ENCODE data around the gene PAH.

Gene PAH

GRCh38 chr12:102800565-102800964, 116.5 kb downstream of the PAH start:
- DNase-seq (ENCODE audit: low spot score) (no peak), ATAC-seq (ENCODE audit: low read depth) (no peak)
- Histone ChIP-seq H3K4me1 (ENCODE audit: insufficient read depth, poor library complexity, severe bottlenecking) (no peaks in the 10 kb centered on the region), H3K36me3 (ENCODE audit: low read depth) (no peaks in the 10 kb centered on the region), H3K4me3 (ENCODE audit: severe bottlenecking) (no peak overlapping the region), H3K27me3 (ENCODE audit: insufficient read depth, poor library complexity, severe bottlenecking) (no peaks in the 10 kb centered on the region), H3K27ac (ENCODE audit: poor library complexity, severe bottlenecking) (no peak overlapping the region), H3K9me3 (ENCODE audit: severe bottlenecking) (no peaks in the 10 kb centered on the region)
- TF ChIP-seq CTCF (IDR thresholded peaks at IDR 0.05; ENCODE audit: poor library complexity, severe bottlenecking): no peak

- DNase-seq (ENCODE audit: low spot score) (no peak), ATAC-seq (ENCODE audit: low read depth) (no peak)
- Histone ChIP-seq H3K4me1 (ENCODE audit: insufficient read depth, poor library complexity, severe bottlenecking) (no peaks in the 10 kb centered on the region), H3K27me3 (ENCODE audit: insufficient read depth, poor library complexity, severe bottlenecking) (no peaks in the 10 kb centered on the region), H3K9me3 (ENCODE audit: severe bottlenecking) (no peaks in the 10 kb centered on the region), H3K36me3 (ENCODE audit: low read depth) (no peaks in the 10 kb centered on the region), H3K27ac (ENCODE audit: poor library complexity, severe bottlenecking) (no peak overlapping the region), H3K4me3 (ENCODE audit: severe bottlenecking) (no peak overlapping the region)
- TF ChIP-seq CTCF (IDR thresholded peaks at IDR 0.05; ENCODE audit: poor library complexity, severe bottlenecking): no peak
Measured at GRCh38 chr12:102799229-102799628, 117.8 kb downstream of the PAH start.

- no peak overlapping the region for H3K27ac ChIP-seq (ENCODE audit: poor library complexity, severe bottlenecking)
Measured at GRCh38 chr12:102797528-102797927, 119.5 kb downstream of the PAH start.

GRCh38 chr12:102793921-102794320, 123.1 kb downstream of the PAH start:
- Histone ChIP-seq H3K4me1 (ENCODE audit: insufficient read depth, poor library complexity, severe bottlenecking) (no peaks in the 10 kb centered on the region), H3K9me3 (ENCODE audit: severe bottlenecking) (no peaks in the 10 kb centered on the region), H3K27me3 (ENCODE audit: insufficient read depth, poor library complexity, severe bottlenecking) (no peaks in the 10 kb centered on the region), H3K27ac (ENCODE audit: poor library complexity, severe bottlenecking) (no peak overlapping the region), H3K36me3 (ENCODE audit: low read depth) (no peaks in the 10 kb centered on the region), H3K4me3 (ENCODE audit: severe bottlenecking) (no peak overlapping the region)
- TF ChIP-seq CTCF (IDR thresholded peaks at IDR 0.05; ENCODE audit: poor library complexity, severe bottlenecking): no peak
- DNase-seq (ENCODE audit: low spot score) (no peak), ATAC-seq (ENCODE audit: low read depth) (no peak)

More at GRCh38 chr12:102797528-102797927, 119.5 kb downstream of the PAH start:
- H3K4me1 ChIP-seq (ENCODE audit: insufficient read depth, poor library complexity, severe bottlenecking): no peaks in the 10 kb centered on the region
- ATAC-seq (ENCODE audit: low read depth) (no peak), DNase-seq (ENCODE audit: low spot score) (no peak)
- H3K27me3 ChIP-seq (ENCODE audit: insufficient read depth, poor library complexity, severe bottlenecking): no peaks in the 10 kb centered on the region
- no peak for TF ChIP-seq CTCF (IDR thresholded peaks at IDR 0.05; ENCODE audit: poor library complexity, severe bottlenecking)
- H3K9me3 ChIP-seq (ENCODE audit: severe bottlenecking): no peaks in the 10 kb centered on the region
- no peak overlapping the region for H3K4me3 ChIP-seq (ENCODE audit: severe bottlenecking)
- H3K36me3 ChIP-seq (ENCODE audit: low read depth): no peaks in the 10 kb centered on the region

Measured in RWPE2 (cell line).